HG03159 (cell line): ENCODE measurements around the gene SYTL2.
"Not testable (repeated sequence)": the region's sequence is repeated elsewhere in the genome, so short reads cannot be mapped to it uniquely, and the experiment has no call there.

Experiments
- ATAC-seq: cut with Tn5 transposase; IDR thresholded peaks from one replicate; pipeline ENCODE4 v1.9.1; 2021; ENCODE audit warnings: mild to moderate bottlenecking, moderate library complexity; ENCODE audit not compliant: unreplicated experiment

The SYTL2 gene

GRCh38 chr11:85663753-85664614 is 147.0 kb downstream of the SYTL2 start:
- peak; percentile 77 for ATAC-seq

- no peak for ATAC-seq
Measured at GRCh38 chr11:85663080-85663752, 147.7 kb downstream of the SYTL2 start.

GRCh38 chr11:85661972-85662664 is 148.8 kb downstream of the SYTL2 start:
- ATAC-seq = no peak

DNA sequence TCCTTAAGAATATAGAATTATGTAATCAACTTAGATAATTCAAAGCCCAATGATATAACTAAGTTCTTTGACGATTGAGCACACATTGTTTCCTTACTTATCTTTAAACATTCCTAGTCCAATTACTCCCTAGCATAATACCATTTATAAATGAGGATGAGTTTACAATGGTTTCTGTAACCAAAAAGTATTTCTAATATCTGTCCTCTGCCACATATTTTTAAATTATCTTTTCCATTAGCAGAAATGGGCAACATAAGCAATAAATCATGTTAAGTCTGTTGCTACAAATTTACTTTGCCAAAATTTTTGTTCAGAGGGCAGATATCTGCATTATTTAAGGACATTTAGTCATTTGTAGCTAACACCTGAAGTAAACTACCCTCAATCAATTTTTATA is 152.8 kb downstream of the SYTL2 start:
- no peak for ATAC-seq

GRCh38 chr11:85656777-85657176 is 154.2 kb downstream of the SYTL2 start:
- ATAC-seq = no peak

DNA sequence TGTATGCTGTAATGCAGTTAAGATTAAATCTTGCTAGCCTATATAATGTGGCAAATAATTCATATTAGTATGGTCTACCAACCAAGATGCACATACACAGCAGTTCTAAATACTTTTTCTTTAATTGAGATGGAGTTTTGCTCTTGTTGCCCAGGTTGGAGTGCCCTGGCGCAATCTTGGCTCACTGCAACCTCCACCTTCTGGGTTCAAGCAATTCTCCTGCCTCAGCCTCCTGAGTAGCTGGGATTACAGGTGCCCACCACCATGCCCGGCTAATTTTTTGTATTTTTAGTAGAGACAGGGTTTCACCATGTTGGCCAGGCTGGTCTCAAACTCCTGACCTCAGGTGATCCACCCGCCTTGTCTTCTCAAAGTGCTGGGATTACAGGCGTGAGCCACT is 156.6 kb downstream of the SYTL2 start:
- ATAC-seq = not testable (repeated sequence)

DNA sequence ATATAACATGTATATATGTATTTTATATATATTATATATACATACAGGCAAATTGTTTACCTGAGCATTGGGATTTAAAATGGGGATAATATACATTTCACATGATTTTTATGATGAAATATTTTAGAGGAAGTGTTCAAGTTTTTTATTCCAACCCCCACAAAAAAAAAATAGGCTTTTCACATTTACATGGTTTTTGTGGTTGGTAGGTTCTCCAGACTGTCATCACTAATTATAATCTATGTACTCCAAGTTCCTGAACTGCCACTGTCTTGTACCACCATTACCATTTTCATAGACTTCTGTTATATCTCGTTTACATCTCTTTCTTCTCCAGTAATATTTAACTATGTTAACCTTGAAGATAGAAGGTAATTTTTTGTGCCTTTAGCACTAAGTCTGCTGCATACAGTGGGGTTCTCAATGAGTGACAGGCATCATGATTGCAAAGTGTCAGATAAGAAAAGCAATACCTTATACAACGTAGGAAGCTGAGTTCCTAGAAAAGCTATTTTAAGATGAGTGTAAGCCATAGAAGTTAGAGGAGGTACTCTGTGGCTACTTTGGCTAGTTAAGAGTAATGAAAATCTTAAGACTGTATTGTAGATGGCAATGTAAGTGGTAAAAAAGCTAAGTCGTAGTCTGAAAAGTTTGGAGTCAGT is 158.0 kb downstream of the SYTL2 start:
- no peak for ATAC-seq

- ATAC-seq = no peak
Measured at GRCh38 chr11:85651118-85651517, 159.8 kb downstream of the SYTL2 start.

GRCh38 chr11:85647604-85648299 is 163.2 kb downstream of the SYTL2 start, which contains the start of gene TMEM126A:
Gene TMEM126A, plus strand, starts transcription at chr11:85647967. Its CDS starts 2,289 bp downstream, at chr11:85650256.
- ATAC-seq = peak; percentile 99

- ATAC-seq = no peak
Measured at GRCh38 chr11:85647078-85647477, 163.9 kb downstream of the SYTL2 start.
